HFF-Myc (cell line): Measurements from ENCODE around the gene MYO18A.

Experiments used
- DNase-seq: peaks from one replicate; pipeline ENCODE4 v3.0.0-alpha.2; 2011; ENCODE audit warnings: low read depth; ENCODE audit errors: extremely low read depth
- H3K4me3 ChIP-seq: replicated peaks from 2 replicates; pipeline ENCODE4 v1.5.1; 2011; ENCODE audit warnings: low read depth, mild to moderate bottlenecking, control low read depth, low read length
- CTCF ChIP-seq: IDR thresholded peaks from 2 replicates; pipeline ENCODE4 v1.5.1; 2012; ENCODE audit warnings: mild to moderate bottlenecking, low read depth, low read length, control low read depth; ENCODE audit errors: missing control alignments

MYO18A gene

GRCh38 chr17:29193146-29193545, 12.9 kb upstream of the MYO18A start:
- TF ChIP-seq CTCF = no peak
- no peak for DNase-seq
- no peak overlapping the region for H3K4me3 ChIP-seq

GRCh38 chr17:29190592-29191207, 10.5 kb upstream of the MYO18A start:
- no peak overlapping the region for H3K4me3 ChIP-seq
- TF ChIP-seq CTCF = no peak
- no peak for DNase-seq

GRCh38 chr17:29190039-29190438, 9.8 kb upstream of the MYO18A start:
- no peak for TF ChIP-seq CTCF
- DNase-seq = no peak
- H3K4me3 ChIP-seq = no peak overlapping the region

GRCh38 chr17:29189355-29189754, 9.2 kb upstream of the MYO18A start:
- no peak for DNase-seq
- TF ChIP-seq CTCF = no peak
- no peak overlapping the region for H3K4me3 ChIP-seq

GRCh38 chr17:29181226-29181625, 1.0 kb upstream of the MYO18A start:
- no peak for DNase-seq
- no peak overlapping the region for H3K4me3 ChIP-seq
- no peak for TF ChIP-seq CTCF

GRCh38 chr17:29180788-29181160, 576 bp upstream of the MYO18A start:
- H3K4me3 ChIP-seq = peak overlapping the region; percentile 53
- TF ChIP-seq CTCF = no peak
- no peak for DNase-seq
